GM20431 (cell line): Measurements from ENCODE around the gene UBE2E2.
"Not testable (repeated sequence)": the region's sequence is repeated elsewhere in the genome, so short reads cannot be mapped to it uniquely, and the experiment has no call there.

ENCODE experiments used
- in situ Hi-C: fragments of 300-500 bp; cut with MseI, MboI; formaldehyde crosslinking; loops from one replicate; pipeline ENCODE4 v1.15.0; 2020; ENCODE audit warnings: low sequenced_read_pairs; ENCODE audit not compliant: unreplicated experiment

Gene UBE2E2

DNA sequence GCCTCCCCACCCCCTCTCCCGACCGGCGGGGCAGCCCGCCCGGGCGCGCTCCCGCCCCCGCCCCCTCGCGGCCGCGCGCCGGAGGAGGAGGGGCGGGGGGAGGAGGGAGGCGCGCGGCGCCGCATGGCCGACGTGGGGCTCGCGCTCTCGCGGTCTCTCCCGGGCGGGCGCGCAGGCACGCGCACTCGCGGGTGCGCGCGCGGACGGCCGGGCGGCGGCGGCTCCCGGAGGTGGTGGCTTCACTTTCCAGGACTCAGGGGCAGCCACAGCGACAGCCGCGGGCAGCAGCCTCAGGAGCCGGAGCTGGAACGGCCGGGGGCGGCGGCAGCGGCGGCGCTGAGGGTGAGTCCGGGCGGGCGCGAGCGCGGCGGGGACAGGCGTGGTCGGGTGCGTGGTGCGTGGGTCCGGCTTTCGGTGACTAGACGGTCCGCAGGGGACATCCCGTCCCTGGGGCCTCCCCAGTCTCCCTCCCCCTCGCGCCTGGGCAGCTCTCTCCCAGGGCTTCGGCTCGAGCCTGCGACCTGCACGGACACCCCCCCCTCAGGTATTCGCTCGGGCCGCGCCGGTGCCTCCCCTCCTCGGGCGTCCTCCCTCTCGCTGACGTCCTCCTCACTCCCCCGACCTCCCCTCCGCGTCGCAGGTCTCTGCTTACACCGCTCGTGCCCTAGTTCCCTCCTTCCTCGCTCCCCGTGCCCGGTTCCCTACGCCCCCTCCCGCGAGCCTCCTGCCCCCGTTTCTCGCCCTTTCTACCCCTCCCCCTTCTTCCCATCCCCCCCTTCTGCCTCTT is at the start of gene UBE2E2:
Gene UBE2E2, plus strand, starts transcription at position 407 of the 787 bp plus-strand sequence.
- in situ Hi-C loops, result no loop called here

- in situ Hi-C loops, result no loop called here
These were observed 49.7 kb upstream of the UBE2E2 start for GRCh38 chr3:23153436-23153835.

GRCh38 chr3:23157331-23157730 is 45.8 kb upstream of the UBE2E2 start:
- in situ Hi-C loops, result no loop called here

DNA sequence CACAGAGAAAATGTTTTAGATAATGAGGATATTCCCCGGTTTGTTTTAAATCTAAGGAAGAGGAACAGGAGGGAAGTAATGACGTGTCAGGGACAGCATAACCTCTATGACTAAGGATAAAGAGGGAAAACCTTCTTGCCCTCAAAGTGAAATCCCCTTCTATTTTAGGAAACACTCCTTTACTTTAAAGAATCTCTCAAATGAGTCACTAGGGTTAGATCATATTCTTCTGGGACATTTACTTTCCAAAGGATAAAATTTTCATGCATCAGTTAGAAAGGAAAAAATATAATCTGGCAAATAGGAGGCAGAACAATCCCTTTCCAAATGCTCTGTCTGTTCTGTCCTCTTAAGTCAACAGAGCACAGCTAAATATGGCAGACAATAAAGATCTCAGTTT is 43.2 kb upstream of the UBE2E2 start:
- in situ Hi-C loops, result no loop called here

DNA sequence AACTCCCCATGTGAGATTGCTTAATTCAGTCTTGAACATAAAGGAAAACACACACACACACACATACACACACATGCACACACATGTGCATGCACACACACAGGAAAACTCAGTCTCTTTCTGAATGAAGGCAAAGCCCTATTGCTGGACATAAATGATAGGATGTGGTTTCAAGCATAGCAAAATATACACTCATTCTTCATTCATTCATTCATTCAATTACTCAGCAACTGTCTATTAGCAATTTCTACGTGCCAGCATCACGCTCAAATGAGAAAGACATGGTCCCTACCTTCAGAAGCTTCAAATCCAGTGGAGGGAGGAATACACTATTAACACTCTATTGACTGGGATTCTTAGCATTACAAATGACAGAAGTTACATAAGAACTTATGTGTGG is 41.8 kb upstream of the UBE2E2 start:
- in situ Hi-C loops, result no loop called here

- in situ Hi-C loops, result no loop called here
These were observed 41.1 kb upstream of the UBE2E2 start for GRCh38 chr3:23161896-23162570.

DNA sequence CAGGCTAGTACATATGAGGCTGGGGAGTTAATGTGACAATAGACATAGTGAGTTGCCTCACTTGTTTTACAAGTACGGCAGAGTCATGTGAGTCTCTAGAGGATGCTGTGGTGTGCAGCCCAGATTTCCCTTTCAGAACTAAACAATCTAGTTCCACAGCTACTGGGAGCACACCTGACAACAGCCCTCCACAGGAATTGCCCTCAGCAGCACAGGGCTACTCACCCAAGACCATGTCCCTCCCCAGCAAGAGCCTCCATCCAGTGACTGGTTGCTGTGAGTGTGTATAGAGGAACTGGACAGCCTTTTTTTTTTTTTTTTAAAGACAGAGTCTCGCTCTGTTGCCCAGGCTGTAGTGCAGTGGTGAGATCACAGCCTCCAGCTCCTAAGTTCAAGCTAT is 40.2 kb upstream of the UBE2E2 start:
- in situ Hi-C loops, result no loop called here

- in situ Hi-C loops, result no loop called here
These were observed 38.4 kb upstream of the UBE2E2 start for GRCh38 chr3:23164746-23165145.

- in situ Hi-C loops, result no loop called here
These were observed 37.6 kb upstream of the UBE2E2 start for GRCh38 chr3:23165571-23165970.

DNA sequence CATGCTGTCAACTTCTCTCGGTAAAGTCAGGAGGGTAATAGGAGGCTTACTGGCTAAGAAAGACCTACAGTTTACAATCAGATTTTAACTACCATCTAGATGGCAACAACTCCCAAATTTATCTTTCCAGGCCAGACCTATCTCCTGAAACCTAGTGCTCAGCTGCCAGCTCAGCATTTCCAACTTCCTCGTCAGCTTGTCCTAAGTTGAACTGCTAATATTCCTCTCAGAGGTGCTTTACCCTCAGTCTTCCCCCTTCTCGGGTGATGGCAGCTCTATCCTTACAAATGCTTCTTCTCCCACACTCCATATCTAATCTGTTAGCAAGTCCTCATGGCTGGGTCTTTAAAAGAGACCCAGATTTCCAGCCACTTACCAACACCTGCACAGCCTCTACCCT is 36.9 kb upstream of the UBE2E2 start:
- in situ Hi-C loops, result no loop called here

- in situ Hi-C loops, result no loop called here
These were observed 36.3 kb upstream of the UBE2E2 start for GRCh38 chr3:23166845-23167244.

DNA sequence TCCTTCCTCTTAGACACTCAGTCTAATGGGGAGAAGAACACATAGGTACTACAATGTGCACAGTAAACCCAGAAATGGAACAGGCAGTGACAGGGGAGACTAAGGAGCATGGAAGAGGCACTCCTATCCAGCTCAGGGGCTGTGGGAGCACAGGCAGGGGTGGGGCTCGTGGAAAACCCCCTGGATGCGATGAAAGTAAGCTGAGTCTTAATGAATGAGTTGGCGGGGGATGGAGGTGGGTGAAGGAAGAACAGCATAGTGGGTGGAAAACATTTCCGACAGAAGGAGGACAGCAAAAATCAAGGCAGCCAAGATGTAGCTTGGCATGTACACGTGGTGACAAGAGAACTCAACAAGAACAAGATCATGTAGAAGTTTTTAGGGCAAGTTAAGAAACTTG is 33.6 kb upstream of the UBE2E2 start:
- in situ Hi-C loops, result no loop called here

GRCh38 chr3:23170291-23170690 is 32.8 kb upstream of the UBE2E2 start:
- in situ Hi-C loops, result no loop called here

- in situ Hi-C loops, result no loop called here
These were observed 31.1 kb upstream of the UBE2E2 start for GRCh38 chr3:23172059-23172458.

DNA sequence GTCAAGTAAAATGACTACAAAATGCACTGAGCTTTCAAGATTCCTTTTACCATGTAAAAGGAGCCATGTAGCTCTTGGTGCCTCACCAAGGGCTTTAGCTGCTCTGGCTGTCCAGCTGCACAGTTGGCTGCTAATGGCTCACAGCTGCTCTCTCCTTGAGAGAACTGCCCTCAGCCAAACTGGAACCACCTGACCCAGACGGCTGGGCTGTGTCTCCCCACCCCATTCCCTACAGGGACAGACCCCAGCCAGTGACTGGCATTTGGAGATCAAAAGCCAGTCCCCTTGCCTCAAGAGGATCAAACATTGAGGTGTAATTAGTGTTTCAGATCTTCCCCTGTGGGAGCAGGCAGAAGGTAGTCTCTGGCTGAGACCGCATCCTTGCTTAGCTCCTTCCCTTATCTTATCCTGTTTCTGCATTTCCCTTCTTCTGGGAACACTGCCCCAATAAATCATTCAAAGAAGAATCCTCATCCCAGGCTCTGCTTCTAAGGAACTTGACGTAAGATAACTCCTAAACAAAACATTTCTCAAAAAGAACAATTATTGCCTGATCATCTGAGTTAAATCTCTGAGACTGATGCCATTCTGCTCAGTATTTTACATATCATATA is 28.6 kb upstream of the UBE2E2 start:
- in situ Hi-C loops, result no loop called here

- in situ Hi-C loops, result no loop called here
These were observed 27.6 kb upstream of the UBE2E2 start for GRCh38 chr3:23175341-23176083.

DNA sequence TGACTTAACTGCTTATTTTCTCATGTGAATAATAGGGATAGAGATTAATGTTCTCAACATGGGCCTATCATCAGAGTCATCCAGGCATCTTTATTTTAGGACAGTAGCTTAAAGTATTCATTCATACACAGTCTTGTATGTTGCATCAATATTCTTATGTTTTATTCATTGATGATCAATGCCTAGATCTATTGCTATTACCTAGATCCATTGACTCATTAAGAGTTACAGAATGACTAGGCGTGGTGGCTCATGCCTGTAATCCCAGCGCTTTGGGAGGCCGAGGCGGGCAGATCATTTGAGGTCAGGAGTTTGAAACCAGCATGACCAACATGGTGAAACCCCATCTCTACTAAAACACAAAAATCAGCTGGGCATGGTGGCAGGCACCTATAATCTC is 26.3 kb upstream of the UBE2E2 start:
- in situ Hi-C loops, result not testable (repeated sequence)

DNA sequence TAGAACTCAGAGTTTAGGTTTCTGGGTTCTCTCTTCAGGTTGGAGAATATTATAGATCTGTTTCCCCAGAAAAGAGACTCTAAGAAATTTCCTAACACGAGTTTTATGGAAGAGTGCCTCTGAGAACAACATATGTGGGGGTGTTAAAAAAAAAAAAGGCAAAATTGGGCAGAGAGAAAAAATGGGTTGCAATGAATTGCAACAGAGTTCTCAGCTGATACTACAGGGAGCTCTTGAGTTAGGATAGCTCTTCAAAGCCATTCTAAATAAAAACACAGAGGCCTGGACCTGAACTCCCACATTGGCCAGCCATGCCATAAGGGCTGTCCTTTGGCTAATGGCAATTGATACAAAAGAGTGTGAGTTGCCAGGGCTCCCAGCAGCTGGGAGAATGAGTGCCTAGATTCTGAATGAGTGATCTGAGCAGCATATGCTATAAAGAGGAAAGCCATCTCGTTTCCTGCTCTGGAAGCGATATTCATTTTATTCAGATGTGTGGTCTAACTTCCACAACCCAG is 20.1 kb upstream of the UBE2E2 start:
- in situ Hi-C loops, result no loop called here

- in situ Hi-C loops, result no loop called here
These were observed 19.4 kb upstream of the UBE2E2 start for GRCh38 chr3:23183731-23184130.

DNA sequence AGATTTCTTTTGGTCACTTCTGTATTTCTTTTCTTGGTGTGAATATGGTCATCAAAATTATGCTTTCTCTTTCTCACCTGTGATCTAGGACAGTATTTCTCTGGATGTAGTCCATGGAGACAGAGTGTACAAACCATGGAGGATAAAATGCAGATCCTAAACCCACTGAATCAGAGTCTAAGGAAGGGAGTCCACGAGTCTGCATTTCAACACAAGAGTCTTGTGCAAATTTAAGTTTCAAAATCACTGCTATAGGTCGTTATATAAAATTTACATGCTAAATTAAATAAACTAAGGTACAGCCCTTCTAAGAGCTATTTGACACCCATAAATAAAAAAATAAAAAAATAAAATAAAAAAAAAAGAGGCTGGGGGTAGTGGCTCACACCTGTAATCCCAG is 17.3 kb upstream of the UBE2E2 start:
- in situ Hi-C loops, result no loop called here
